ENCODE measurements around the gene ZNF629. TPM values are rescaled to one million over a fixed set of nuclear protein-coding genes. Genes with fewer than 3 reads are reported as not detected.

Gene ZNF629
- total and polyA plus RNA-seq, 2 donors (not counting 1 experiment from before 2014, with no cell fraction given): 1.2 to 6.9 TPM

GRCh38 chr16:30747799-30748633, 39.0 kb downstream of the ZNF629 start, which contains the start of gene PHKG2:
Gene PHKG2, plus strand, starts transcription at chr16:30748425. Its CDS starts 396 bp downstream, at chr16:30748821.
- peak within 1 kb of the TSS; percentile 45 to 75 for H3K27ac ChIP-seq (ENCODE audit: low read length in 2 of 2)
- peak within 1 kb of the TSS; percentile 92 for H3K4me3 Mint-ChIP-seq
- H3K9me3 ChIP-seq (ENCODE audit: control extremely low read depth in 1 of 3, control insufficient read depth in 2 of 3, insufficient read depth in 1 of 3, low read length in 2 of 3): no peaks in the 10 kb centered on the region
- ATAC-seq (ENCODE audit: low read depth) (peak; percentile 99), DNase-seq (peak; percentile 98)
- peak within 1 kb of the TSS; percentile 22 to 84 (median 69) for H3K4me3 ChIP-seq (ENCODE audit: control extremely low read depth in 1 of 5, extremely low read depth in 1 of 5, insufficient read depth in 1 of 5, low read depth in 2 of 5, low read length in 4 of 5)
- H3K9ac ChIP-seq (ENCODE audit: low read length): peak within 1 kb of the TSS; percentile 81
- ChIA-PET CTCF (interaction anchor here (0.8 to 1.5 kb wide), 5 partner anchors 24 to 394 kb away, joined by 3 to 4 read pairs (median 3); no protein-coding TSS in a partner anchor), POLR2A (interaction anchor here (0.5 to 1.7 kb wide), 16 partner anchors 9 to 787 kb away, joined by 3 to 9 read pairs (median 4); partner anchors contain the start of genes CFAP119 and SRCAP)
- H3K4me1 Mint-ChIP-seq: peaks cover 19% of the 10 kb centered on the region
- H3K4me1 ChIP-seq (ENCODE audit: control insufficient read depth in 2 of 2, insufficient read depth in 2 of 2, low read length in 2 of 2): peaks cover 3 to 5% of the 10 kb centered on the region in 2 donors
- 3% methylated on average over 58 of the region's 60 CpGs for WGBS (ENCODE audit: insufficient coverage)
- H3K9me3 Mint-ChIP-seq (ENCODE audit: insufficient read depth): no peaks in the 10 kb centered on the region
- TF ChIP-seq EZH2 (IDR thresholded peaks at IDR 0.05; ENCODE audit: borderline replicate concordance, insufficient read depth, low read depth, low read length, poor library complexity, severe bottlenecking) (no peak), CTCF (IDR thresholded peaks at IDR 0.05) (no peak)
- intact Hi-C loops (cut with micrococcal nuclease): loop anchor here (1.0 to 2.0 kb wide), 8 partner anchors 14 to 189 kb away; partner anchors contain the start of genes CFAP119, FBRS, RNF40 and ZNF764
- H2AFZ ChIP-seq (ENCODE audit: insufficient read depth, low read depth, low read length, poor library complexity, severe bottlenecking): peak within 1 kb of the TSS; percentile 87
- H3K4me2 ChIP-seq (replicated peaks; ENCODE audit: low read depth, low read length, poor library complexity, severe bottlenecking): peak within 1 kb of the TSS; percentile 89
- no peaks in the 10 kb centered on the region for H3K27me3 Mint-ChIP-seq
- H3K27me3 ChIP-seq (replicated peaks in 1 of 4; ENCODE audit: control extremely low read depth in 1 of 4, control insufficient read depth in 3 of 4, insufficient read depth in 4 of 4, low read length in 3 of 4): no peaks in the 10 kb centered on the region
- H3K79me2 ChIP-seq (ENCODE audit: control insufficient read depth, insufficient read depth, low read length): peaks cover 9% of the 10 kb centered on the region
- H3K36me3 ChIP-seq (replicated peaks in 1 of 2; ENCODE audit: control extremely low read depth in 1 of 2, control insufficient read depth in 1 of 2, extremely low read depth in 1 of 2, insufficient read depth in 2 of 2, low read length in 1 of 2): peaks cover 0 to 17% of the 10 kb centered on the region in 2 experiments
- H4K20me1 ChIP-seq (ENCODE audit: control insufficient read depth, insufficient read depth, low read length, poor library complexity, severe bottlenecking): no peaks in the 10 kb centered on the region
- H3K27ac Mint-ChIP-seq: peak within 1 kb of the TSS; percentile 93

All from B cell (primary cell).